DOHH2 (cell line): Measurements from ENCODE around the gene MYO18A.

ENCODE experiments used
- H3F3A ChIP-seq: fragments of 200-600 bp; sonication (generic), shearing (Covaris generic); 2 replicates; pipeline ENCODE4 v1.6.0; 2016; ENCODE audit warnings: antibody characterized with exemption, mild to moderate bottlenecking; ENCODE audit not compliant: control insufficient read depth, insufficient read depth
- H3K27ac ChIP-seq: fragments of 200-600 bp; sonication (generic); 2 replicates; pipeline ENCODE4 v1.5.1; 2014; ENCODE audit warnings: low read depth, mild to moderate bottlenecking, low read length, moderate library complexity
- H3K27me3 ChIP-seq: fragments of 200-600 bp; sonication (generic); 2 replicates; pipeline ENCODE4 v1.6.1; 2014; ENCODE audit warnings: mild to moderate bottlenecking, low read length, mixed read lengths; ENCODE audit not compliant: control insufficient read depth
- H3K36me3 ChIP-seq: fragments of 200-600 bp; sonication (generic); 2 replicates; pipeline ENCODE4 v1.6.1; 2014; ENCODE audit warnings: mild to moderate bottlenecking, low read length, moderate library complexity, mixed read lengths; ENCODE audit not compliant: control insufficient read depth
- H3K4me1 ChIP-seq: fragments of 200-600 bp; sonication (generic); 2 replicates; pipeline ENCODE4 v1.6.1; 2014; ENCODE audit warnings: mild to moderate bottlenecking, low read length, mixed read lengths; ENCODE audit not compliant: control insufficient read depth
- H3K4me2 ChIP-seq: fragments of 200-600 bp; sonication (generic); 2 replicates; pipeline ENCODE4 v1.6.0; 2014; ENCODE audit warnings: mild to moderate bottlenecking, low read length, moderate library complexity
- H3K4me3 ChIP-seq: fragments of 200-600 bp; sonication (generic); 2 replicates; pipeline ENCODE4 v1.5.1; 2014; ENCODE audit warnings: mild to moderate bottlenecking, low read length, mixed read lengths
- H3K79me2 ChIP-seq: fragments of 200-600 bp; sonication (generic); 2 replicates; pipeline ENCODE4 v1.6.1; 2014; ENCODE audit warnings: mild to moderate bottlenecking, low read length, mixed read lengths; ENCODE audit not compliant: control insufficient read depth
- H3K9me2 ChIP-seq: fragments of 200-600 bp; sonication (generic); replicated peaks from 2 replicates; pipeline ENCODE4 v1.6.1; 2014; ENCODE audit warnings: mild to moderate bottlenecking, low read length, mixed read lengths; ENCODE audit not compliant: control insufficient read depth
- H3K9me3 ChIP-seq: fragments of 200-600 bp; sonication (generic); 2 replicates; pipeline ENCODE4 v1.6.1; 2014; ENCODE audit warnings: antibody characterized with exemption, low read length, mixed read lengths; ENCODE audit not compliant: control insufficient read depth, insufficient read depth
- H4K20me1 ChIP-seq: fragments of 200-600 bp; sonication (generic); 2 replicates; pipeline ENCODE4 v1.6.0; 2014; ENCODE audit warnings: low read depth, mild to moderate bottlenecking, antibody characterized with exemption, low read length, moderate library complexity; ENCODE audit not compliant: control insufficient read depth, insufficient read depth
- CTCF ChIP-seq: fragments of 200-600 bp; sonication (generic); IDR thresholded peaks from one replicate; pipeline ENCODE4 v1.5.1; 2014; ENCODE audit warnings: antibody characterized with exemption, mild to moderate bottlenecking, low read depth, low read length; ENCODE audit not compliant: poor library complexity, severe bottlenecking
- EZH2phosphoT487 ChIP-seq: fragments of 200-600 bp; sonication (generic); IDR thresholded peaks from 2 replicates; pipeline ENCODE4 v1.6.1; 2017; ENCODE audit warnings: borderline replicate concordance, mild to moderate bottlenecking, antibody characterized with exemption, low read length, moderate library complexity, mixed read lengths

MYO18A gene

GRCh38 chr17:29141514-29141876, 38.7 kb downstream of the MYO18A start:
- Histone ChIP-seq H3K4me1 (peaks cover 70% of the 10 kb centered on the region), H3K79me2 (peaks cover 38% of the 10 kb centered on the region), H3K9me2 (no peaks in the 10 kb centered on the region), H3K36me3 (peaks cover 18% of the 10 kb centered on the region), H3K27me3 (no peaks in the 10 kb centered on the region), H3K4me2 (peak overlapping the region; percentile 92), H3F3A (peaks cover 13% of the 10 kb centered on the region), H3K4me3 (peak overlapping the region; percentile 76), H3K27ac (peak overlapping the region; percentile 72), H3K9me3 (no peaks in the 10 kb centered on the region), H4K20me1 (0 out of 2 replicates have a peak, but pooled peaks cover 5% of the 10 kb centered on the region)
- no peak for TF ChIP-seq EZH2phosphoT487
- TF ChIP-seq CTCF, result no peak

- no peak for TF ChIP-seq CTCF
- no peak for TF ChIP-seq EZH2phosphoT487
- no peaks in the 10 kb centered on the region for H3K27me3 ChIP-seq
- no peaks in the 10 kb centered on the region for H3K9me2 ChIP-seq
- peaks cover 13% of the 10 kb centered on the region for H3F3A ChIP-seq
- peaks cover 20% of the 10 kb centered on the region for H3K36me3 ChIP-seq
- H3K9me3 ChIP-seq, result no peaks in the 10 kb centered on the region
- H3K27ac ChIP-seq, result peak overlapping the region; percentile 72
- H3K4me3 ChIP-seq, result peak overlapping the region; percentile 76
- H4K20me1 ChIP-seq, result 0 out of 2 replicates have a peak, but pooled peaks cover 5% of the 10 kb centered on the region
- peak overlapping the region; percentile 92 for H3K4me2 ChIP-seq
- H3K4me1 ChIP-seq, result peaks cover 67% of the 10 kb centered on the region
- peaks cover 41% of the 10 kb centered on the region for H3K79me2 ChIP-seq
Measured at GRCh38 chr17:29140631-29141513, 39.3 kb downstream of the MYO18A start.

- H3K9me2 ChIP-seq, result no peaks in the 10 kb centered on the region
- H3F3A ChIP-seq, result peaks cover 13% of the 10 kb centered on the region
- H3K27me3 ChIP-seq, result no peaks in the 10 kb centered on the region
- no peaks in the 10 kb centered on the region for H3K9me3 ChIP-seq
- H3K79me2 ChIP-seq, result peaks cover 41% of the 10 kb centered on the region
- peaks cover 59% of the 10 kb centered on the region for H3K4me1 ChIP-seq
- H4K20me1 ChIP-seq, result 0 out of 2 replicates have a peak, but pooled peaks cover 5% of the 10 kb centered on the region
- H3K27ac ChIP-seq, result peak overlapping the region; percentile 72
- peak overlapping the region; percentile 76 for H3K4me3 ChIP-seq
- H3K4me2 ChIP-seq, result peak overlapping the region; percentile 92
- TF ChIP-seq EZH2phosphoT487, result no peak
- no peak for TF ChIP-seq CTCF
- H3K36me3 ChIP-seq, result peaks cover 25% of the 10 kb centered on the region
Measured at GRCh38 chr17:29140051-29140621, 40.1 kb downstream of the MYO18A start.
